ENCODE measurements around the gene HSD11B1L. TPM values are rescaled to one million over a fixed set of nuclear protein-coding genes. Genes with fewer than 3 reads are reported as not detected.

The HSD11B1L gene
- total RNA-seq: 13.3 and 51.3 TPM in 2 replicates

GRCh38 chr19:5680437-5681368 lies at the start of gene HSD11B1L, which contains the start of gene MICOS13:
Gene HSD11B1L, plus strand, starts transcription at chr19:5681027. Its CDS starts 3,806 bp downstream, at chr19:5684833.
Gene MICOS13, minus strand, starts transcription at chr19:5680516. Its CDS starts 30 bp downstream, at chr19:5680486.

GRCh38 chr19:5690125-5690954 lies 9.5 kb downstream of the HSD11B1L start, which contains the start of gene RPL36:
Gene RPL36, plus strand, starts transcription at chr19:5690295. Its CDS starts 213 bp downstream, at chr19:5690508.

GRCh38 chr19:5719961-5720790 lies 39.3 kb downstream of the HSD11B1L start, which contains the start of the genes CATSPERD and LONP1:
Gene CATSPERD, plus strand, starts transcription at chr19:5720637. Its CDS starts 101 bp downstream, at chr19:5720738.
Gene LONP1, minus strand, starts transcription at chr19:5720146. Its CDS starts 14 bp downstream, at chr19:5720132.

Other genes with a start within 250 kb of the HSD11B1L start
- gene ZNRF4, start 225.6 kb upstream of the HSD11B1L start, total RNA-seq: not detected in 2 replicates
- gene TINCR, start 113.1 kb upstream of the HSD11B1L start, total RNA-seq: not detected in 2 replicates
- gene SAFB2, start 58.3 kb upstream of the HSD11B1L start, total RNA-seq: 9.6 and 25.4 TPM in 2 replicates
- gene SAFB, start 57.9 kb upstream of the HSD11B1L start, total RNA-seq: 24.3 and 38.2 TPM in 2 replicates
- 52.5 and 55.5 TPM in 2 replicates for gene MICOS13, start 511 bp upstream of the HSD11B1L start, total RNA-seq
- gene RPL36, start 9.3 kb downstream of the HSD11B1L start, total RNA-seq: 1,098 and 1,956 TPM in 2 replicates
- gene LONP1, start 39.1 kb downstream of the HSD11B1L start, total RNA-seq: 89.7 and 138 TPM in 2 replicates
- gene CATSPERD, start 39.6 kb downstream of the HSD11B1L start, total RNA-seq: not detected in 2 replicates
- 0.13 and 1.4 TPM in 2 replicates for gene PRR22, start 103.7 kb downstream of the HSD11B1L start, total RNA-seq
- gene DUS3L, start 110.1 kb downstream of the HSD11B1L start, total RNA-seq: 21.7 and 26.7 TPM in 2 replicates
- 1.6 TPM in 1 of 2 replicates, not detected in the other for gene NRTN, start 124.0 kb downstream of the HSD11B1L start, total RNA-seq
- gene FUT6, start 158.7 kb downstream of the HSD11B1L start, total RNA-seq: not detected in 2 replicates
- gene FUT3, start 170.4 kb downstream of the HSD11B1L start, total RNA-seq: 1.0 TPM in 1 of 2 replicates, not detected in the other
- gene FUT5, start 189.5 kb downstream of the HSD11B1L start, total RNA-seq: not detected in 2 replicates
- 275 and 487 TPM in 2 replicates for gene NDUFA11, start 222.8 kb downstream of the HSD11B1L start, total RNA-seq
- gene VMAC, start 223.8 kb downstream of the HSD11B1L start, total RNA-seq: 2.3 and 10.9 TPM in 2 replicates
- 1.8 and 4.2 TPM in 2 replicates for gene CAPS, start 233.2 kb downstream of the HSD11B1L start, total RNA-seq

Data from epithelial cell of alveolus of lung (primary cell).